KOPT-K1 (cell line): ENCODE data around the gene ZNF821.
A peak's percentile ranks its signal among the peaks of the same experiment; 100 is the strongest.

ENCODE experiments used
- H3K27ac ChIP-seq: fragments of 200-600 bp; sonication (generic); 2 replicates; pipeline ENCODE4 v1.5.1; 2016; ENCODE audit warnings: antibody characterized with exemption, mild to moderate bottlenecking, low read depth, low read length; ENCODE audit not compliant: poor library complexity, severe bottlenecking
- H3K36me3 ChIP-seq: fragments of 200-600 bp; sonication (generic); 2 replicates; pipeline ENCODE4 v1.5.1; 2017; ENCODE audit warnings: antibody characterized with exemption, mild to moderate bottlenecking, low read length, moderate library complexity; ENCODE audit not compliant: insufficient read depth
- H3K9me3 ChIP-seq: fragments of 200-600 bp; sonication (generic); 2 replicates; pipeline ENCODE4 v1.5.1; 2017; ENCODE audit warnings: antibody characterized with exemption, low read length, mild to moderate bottlenecking; ENCODE audit not compliant: insufficient read depth, poor library complexity, severe bottlenecking

ZNF821 gene, protein sequence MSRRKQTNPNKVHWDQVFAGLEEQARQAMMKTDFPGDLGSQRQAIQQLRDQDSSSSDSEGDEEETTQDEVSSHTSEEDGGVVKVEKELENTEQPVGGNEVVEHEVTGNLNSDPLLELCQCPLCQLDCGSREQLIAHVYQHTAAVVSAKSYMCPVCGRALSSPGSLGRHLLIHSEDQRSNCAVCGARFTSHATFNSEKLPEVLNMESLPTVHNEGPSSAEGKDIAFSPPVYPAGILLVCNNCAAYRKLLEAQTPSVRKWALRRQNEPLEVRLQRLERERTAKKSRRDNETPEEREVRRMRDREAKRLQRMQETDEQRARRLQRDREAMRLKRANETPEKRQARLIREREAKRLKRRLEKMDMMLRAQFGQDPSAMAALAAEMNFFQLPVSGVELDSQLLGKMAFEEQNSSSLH

DNA sequence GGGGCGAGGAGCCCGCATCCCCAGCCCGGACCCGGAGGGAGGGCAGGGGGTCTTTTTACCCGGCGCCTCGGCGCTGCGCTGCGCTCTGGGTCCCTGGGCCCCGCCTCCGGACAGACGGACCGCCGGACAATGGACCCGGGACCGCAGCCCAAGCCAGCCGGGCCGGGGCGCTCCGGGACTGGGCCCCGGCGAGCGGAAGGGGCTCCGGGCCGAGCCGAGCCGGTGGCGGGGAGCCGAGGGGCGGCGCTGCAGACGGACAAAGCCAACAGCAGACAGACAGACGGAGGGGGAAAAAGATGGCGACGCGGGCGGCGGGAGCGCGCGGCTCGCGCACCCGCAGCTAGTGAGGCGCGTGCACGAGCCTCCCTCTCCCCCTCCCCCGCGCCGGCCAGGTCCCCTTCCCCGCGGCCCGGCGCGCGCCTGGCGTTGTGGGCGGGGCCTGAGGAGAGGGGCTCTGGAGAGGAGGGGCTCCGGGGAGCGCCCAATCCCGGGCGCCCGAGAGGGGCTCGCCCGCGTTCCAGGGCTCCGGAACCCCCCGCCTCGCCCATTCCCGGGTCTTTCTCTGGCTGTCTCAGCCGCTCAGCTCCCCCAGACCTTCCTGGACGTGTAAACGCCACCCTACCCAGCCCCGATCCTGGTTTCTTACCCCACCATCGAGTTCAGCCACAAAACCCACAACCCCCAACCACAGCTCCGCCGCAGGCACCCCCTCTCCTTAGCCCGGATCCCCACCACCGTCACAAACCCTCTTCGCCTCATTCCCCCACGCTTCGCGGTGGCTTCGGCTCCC is at the start of gene ZNF821:
Gene ZNF821 (minus strand): TSS at position 334 of the 790 bp plus-strand sequence. CDS start 4,236 bp downstream, outside the sequence.
- Histone ChIP-seq H3K27ac (peak within 1 kb of the TSS; percentile 49), H3K9me3 (no peaks in the 10 kb centered on the region), H3K36me3 (0 out of 2 replicates have a peak, but pooled peaks cover 5% of the 10 kb centered on the region)

DNA sequence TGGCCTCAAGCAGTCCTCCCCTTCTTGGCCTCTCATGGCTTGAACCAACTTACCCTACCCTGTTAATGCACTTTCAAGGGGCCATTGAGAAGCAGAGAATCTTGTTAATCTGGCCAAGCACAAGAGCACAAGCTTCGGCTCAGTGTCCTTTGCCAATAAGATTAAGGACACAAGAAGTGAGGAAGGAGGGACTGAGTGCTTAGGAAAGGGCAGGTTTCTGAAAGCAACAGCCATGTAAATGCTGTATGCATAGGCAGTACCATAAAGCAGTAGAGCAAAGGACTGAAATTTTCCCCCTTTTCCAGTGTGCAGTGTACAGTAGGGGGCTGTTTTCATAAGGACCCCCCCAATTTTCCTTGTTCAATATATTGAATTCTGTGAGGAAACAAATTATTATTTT is 49.0 kb upstream of the ZNF821 start:
- Histone ChIP-seq H3K27ac (no peak overlapping the region), H3K36me3 (peaks cover 73% of the 10 kb centered on the region), H3K9me3 (peaks cover 5% of the 10 kb centered on the region)

DNA sequence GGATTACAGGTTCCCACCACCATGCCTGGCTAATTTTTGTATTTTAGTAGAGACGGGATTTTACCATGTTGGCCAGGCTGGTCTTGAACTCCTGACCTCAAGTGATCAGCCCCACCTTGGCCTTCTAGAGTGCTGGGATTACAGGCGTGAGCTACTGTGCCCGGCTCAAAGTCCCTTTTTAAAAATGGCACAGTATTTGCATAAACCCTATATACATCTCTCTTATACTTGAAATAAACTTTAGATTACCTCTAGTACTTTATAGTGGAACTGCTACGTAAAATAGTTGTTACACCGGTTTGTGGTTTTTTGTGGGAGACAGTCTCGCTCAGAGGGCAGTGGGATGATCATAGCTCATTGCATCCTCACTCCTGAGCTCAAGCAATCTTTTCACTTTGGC is 47.6 kb upstream of the ZNF821 start:
- peaks cover 87% of the 10 kb centered on the region for H3K36me3 ChIP-seq
- no peak overlapping the region for H3K27ac ChIP-seq
- no peaks in the 10 kb centered on the region for H3K9me3 ChIP-seq

DNA sequence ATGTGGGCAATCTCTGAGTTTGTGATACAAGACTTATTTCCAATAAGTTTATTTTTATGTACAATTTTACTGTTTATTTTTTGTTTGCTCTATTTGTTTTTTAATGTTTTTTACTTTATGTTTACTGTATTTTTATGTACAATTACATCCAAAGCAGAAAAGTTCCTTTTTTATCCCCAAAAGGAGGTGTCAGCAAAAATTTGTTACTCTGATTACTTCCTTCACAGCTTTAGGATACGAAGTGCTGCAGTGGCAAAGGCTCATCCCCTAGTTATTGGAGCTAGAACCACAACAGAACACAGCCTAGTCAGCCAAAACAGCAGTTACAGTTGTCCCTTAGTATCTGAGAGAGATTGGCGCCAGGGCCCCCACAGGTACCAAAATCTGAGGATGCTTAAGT is 47.0 kb upstream of the ZNF821 start:
- peaks cover 93% of the 10 kb centered on the region for H3K36me3 ChIP-seq
- no peak overlapping the region for H3K27ac ChIP-seq
- H3K9me3 ChIP-seq = no peaks in the 10 kb centered on the region

DNA sequence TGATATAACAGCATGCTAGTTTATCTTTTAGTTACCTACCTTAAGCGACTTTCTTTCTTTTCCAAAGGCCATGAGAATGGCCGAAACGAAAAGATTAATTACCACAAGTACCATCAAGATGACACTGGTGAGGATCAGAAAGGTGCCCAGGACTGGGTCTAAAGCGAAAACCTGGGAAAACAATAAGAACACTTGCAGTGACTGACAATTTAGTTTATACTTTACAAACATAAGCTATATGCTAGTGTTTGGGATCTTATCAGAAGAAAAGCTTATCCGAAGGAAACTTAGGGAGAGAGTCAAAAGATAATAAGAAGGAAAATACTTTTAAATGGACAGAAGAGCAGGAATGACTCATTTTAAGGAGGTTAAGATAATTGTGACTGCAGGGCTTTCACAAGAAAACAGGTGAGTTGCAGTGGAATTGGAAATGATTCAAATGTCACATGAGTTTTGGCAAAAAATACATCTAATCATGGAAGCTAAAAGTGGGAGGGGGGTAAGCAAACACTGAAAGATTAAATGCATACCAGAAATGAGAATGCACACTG is 46.1 kb upstream of the ZNF821 start:
- peaks cover 96% of the 10 kb centered on the region for H3K36me3 ChIP-seq
- no peaks in the 10 kb centered on the region for H3K9me3 ChIP-seq
- no peak overlapping the region for H3K27ac ChIP-seq

DNA sequence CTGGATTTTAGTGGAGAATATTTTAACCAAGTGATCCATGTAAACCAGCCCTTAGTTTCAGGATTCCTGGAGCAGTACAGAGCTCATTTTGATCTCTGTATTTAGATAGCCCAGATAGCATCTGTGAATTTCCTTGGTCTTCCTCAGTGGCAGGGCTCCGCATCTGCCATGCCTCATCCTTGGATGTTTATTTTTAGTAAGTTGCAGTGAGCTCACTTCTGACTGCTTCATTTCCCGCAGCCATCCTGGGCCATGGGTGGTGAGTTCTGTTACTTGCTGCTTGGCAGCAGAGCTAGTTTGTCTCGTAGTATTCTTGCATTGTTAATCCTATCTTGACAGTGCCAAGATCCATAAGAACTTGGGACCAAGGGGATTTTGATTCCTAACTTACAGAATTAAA is 45.1 kb upstream of the ZNF821 start:
- Histone ChIP-seq H3K36me3 (peaks cover 96% of the 10 kb centered on the region), H3K9me3 (no peaks in the 10 kb centered on the region), H3K27ac (no peak overlapping the region)

DNA sequence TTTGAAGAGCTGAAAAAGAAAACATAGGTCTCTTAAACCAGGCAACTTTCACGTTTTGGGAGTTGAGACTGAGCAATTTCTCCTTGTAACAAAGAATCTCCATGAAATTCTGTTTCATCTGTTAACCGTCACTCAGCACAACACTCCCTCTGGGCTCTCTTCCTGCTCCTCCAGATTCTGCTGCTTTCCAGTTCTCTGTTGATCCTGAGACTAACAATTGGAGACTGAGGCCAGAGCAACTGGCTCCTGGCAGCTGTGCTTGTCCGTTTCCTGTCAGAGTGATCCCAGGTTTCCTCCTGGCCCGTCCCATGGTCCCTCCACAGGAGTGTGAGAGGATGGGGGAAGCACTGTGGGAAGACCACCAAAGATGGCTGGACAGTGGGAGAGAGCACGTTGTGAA is 43.8 kb upstream of the ZNF821 start:
- Histone ChIP-seq H3K9me3 (no peaks in the 10 kb centered on the region), H3K27ac (no peak overlapping the region), H3K36me3 (peaks cover 96% of the 10 kb centered on the region)

DNA sequence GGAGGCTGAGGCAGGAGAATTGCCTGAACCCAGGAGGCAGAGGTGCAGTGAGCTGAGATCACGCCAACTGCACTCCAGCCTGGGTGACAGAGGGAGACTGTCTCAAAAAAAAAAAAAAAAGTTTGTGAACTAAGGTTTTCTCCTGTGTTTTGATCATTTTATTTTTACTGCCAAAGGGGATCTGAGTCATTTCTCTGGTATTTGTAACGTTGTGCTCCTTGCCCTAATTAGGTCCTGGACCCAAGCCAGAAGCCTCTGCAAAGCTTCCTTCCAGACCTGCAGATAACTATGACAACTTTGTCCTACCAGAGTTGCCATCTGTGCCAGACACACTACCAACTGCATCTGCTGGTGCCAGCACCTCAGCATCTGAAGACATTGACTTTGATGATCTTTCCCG is 43.4 kb upstream of the ZNF821 start:
- no peaks in the 10 kb centered on the region for H3K9me3 ChIP-seq
- no peak overlapping the region for H3K27ac ChIP-seq
- H3K36me3 ChIP-seq = peaks cover 99% of the 10 kb centered on the region

DNA sequence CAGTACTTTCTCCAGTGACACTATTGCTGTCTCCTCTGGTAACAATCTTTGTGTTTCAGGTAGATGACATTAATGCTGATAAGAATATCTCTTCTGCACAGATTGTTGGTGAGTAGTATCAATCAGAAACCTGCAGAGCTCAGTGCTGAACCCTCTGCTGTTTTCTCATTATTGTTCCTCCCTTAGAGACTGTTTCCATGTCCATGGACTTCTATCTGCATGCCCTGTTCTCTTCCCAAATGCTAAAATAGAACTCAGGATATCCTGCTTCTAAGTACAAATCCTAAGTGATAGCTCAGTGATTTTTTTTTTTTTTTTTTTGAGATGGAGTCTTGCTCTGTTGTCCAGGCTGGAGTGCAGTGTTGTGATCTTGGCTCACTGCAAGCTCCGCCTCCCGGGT is 40.7 kb upstream of the ZNF821 start:
- Histone ChIP-seq H3K36me3 (peaks cover 100% of the 10 kb centered on the region), H3K27ac (no peak overlapping the region), H3K9me3 (no peaks in the 10 kb centered on the region)

DNA sequence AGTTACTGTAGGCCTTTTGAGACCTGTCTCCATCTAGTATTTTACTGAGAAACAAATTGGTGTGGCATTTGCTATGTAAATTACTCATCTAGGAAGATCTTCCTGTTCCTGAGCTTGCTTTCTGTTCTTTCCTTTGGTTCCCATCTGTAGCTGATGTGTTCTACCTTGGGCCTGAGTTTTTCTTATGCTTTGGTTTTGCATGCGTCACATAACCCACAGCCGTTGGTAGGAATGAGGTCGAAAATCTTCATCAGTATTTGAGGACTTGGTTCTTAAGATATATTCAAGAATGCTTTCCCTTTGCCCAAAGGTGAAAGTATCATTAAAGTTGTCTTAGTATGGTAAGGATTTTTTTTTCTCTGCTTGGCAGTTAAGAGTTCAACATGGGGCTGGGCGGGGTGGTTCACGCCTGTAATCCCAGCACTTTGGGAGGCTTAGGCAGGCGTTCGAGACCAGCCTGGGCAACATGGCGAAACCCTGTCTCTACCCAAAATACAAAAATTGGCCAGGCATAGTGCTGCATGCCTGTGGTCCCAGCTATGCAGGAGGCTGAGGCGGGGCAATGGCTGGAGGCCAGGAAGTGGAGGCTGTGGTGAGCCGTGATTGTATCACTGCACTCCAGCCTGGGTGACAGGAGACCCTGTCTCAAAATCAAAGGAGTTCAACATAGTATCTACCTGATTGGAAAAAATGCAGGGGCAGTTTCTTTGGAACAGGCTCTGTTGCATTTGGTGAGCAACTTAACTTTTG is 40.1 kb upstream of the ZNF821 start:
- Histone ChIP-seq H3K27ac (no peak overlapping the region), H3K9me3 (no peaks in the 10 kb centered on the region), H3K36me3 (peaks cover 100% of the 10 kb centered on the region)

DNA sequence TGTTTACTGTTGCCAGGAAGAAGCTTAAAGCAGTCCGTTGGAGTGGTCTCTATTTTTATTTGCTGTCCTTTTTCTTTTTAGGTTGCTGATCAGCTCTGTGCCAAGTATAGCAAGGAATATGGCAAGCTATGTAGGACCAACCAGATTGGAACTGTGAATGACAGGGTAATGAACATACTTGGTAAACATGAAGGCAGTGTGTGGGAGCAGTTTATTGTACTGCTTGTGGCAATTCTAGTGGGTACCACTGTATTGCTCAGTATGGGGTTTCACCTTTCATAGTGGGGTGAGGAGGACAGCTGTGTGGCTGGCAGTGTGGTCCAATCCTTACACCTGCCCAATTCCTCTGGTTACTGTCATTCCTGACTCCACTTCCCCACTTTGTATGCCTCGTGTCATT is 36.7 kb upstream of the ZNF821 start:
- H3K9me3 ChIP-seq = no peaks in the 10 kb centered on the region
- H3K27ac ChIP-seq = no peak overlapping the region
- peaks cover 99% of the 10 kb centered on the region for H3K36me3 ChIP-seq

DNA sequence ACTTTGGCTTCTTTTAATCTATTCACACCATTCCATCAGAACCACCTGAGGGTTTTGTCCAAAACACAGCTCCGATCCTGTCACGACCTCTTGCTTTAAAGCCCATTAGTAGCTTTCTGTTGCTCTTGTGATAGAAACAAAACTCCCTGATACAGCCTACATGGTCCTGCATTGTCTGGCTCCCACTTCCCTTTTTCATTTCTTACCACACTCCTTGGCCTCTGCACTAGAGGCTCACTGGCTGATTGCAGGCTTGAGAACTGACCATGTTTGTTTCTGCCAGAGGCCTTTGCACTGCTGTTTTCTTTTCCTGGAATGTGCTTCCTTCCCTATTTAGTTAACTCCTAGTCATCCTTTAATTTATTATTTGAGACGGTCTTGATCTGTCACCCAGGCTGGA is 35.1 kb upstream of the ZNF821 start:
- peaks cover 93% of the 10 kb centered on the region for H3K36me3 ChIP-seq
- H3K27ac ChIP-seq = no peak overlapping the region
- no peaks in the 10 kb centered on the region for H3K9me3 ChIP-seq

DNA sequence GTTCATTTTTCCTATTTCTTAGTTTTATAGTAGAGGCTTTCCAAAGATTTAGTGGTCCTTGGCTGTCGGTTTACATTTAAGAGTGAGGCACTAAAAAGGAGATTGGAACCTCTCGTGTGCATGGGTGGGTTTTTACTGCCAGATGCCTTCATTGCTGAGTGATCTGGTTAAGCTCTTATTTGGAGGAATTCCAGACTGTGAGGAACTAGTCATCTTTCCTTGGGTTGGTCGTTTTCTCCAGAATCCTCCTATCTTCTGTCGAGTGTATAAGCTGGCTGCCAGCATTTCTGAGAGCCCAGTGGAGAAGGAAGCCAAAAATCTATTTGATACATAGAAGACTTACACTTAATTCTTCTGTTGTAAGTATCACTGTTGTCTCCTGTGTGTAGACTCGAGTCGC is 33.9 kb upstream of the ZNF821 start:
- Histone ChIP-seq H3K27ac (no peak overlapping the region), H3K36me3 (peaks cover 87% of the 10 kb centered on the region)

DNA sequence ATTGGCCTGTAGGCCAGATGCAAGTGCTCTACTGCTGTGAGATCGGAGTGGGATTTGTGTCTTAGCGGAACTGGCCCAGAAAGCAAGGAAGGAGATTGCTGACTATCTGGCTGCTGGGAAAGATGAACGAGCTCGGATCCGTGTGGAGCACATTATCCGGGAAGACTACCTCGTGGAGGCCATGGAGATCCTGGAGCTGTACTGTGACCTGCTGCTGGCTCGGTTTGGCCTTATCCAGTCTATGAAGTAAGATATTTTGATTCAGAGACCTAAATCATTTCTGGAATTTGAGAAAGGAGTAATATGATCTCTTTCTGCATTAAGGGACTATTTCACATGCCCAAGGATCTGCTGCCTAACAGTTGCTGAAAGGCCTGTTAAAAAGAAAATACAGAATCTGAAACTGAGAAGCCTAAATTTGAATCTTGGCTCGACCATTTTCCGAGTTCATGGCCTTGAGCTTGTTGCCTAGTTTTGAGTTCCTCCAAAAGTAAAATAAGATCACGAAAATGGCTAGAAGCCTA is 32.5 kb upstream of the ZNF821 start:
- Histone ChIP-seq H3K36me3 (peaks cover 77% of the 10 kb centered on the region), H3K9me3 (no peaks in the 10 kb centered on the region), H3K27ac (no peak overlapping the region)

More for the DNA sequence above, 33.9 kb upstream of the ZNF821 start:
- no peaks in the 10 kb centered on the region for H3K9me3 ChIP-seq
